Thymus (tissue), 11 donors: ENCODE measurements around the gene CABLES2. TPM values are rescaled to one million over a fixed set of nuclear protein-coding genes. Genes with fewer than 3 reads are reported as not detected.

Experiments used
- DNase-seq, 9 donors: peaks; one replicate each; pipeline ENCODE4 v3.0.0-alpha.2; 2013; ENCODE audit warnings: low spot score in 9 of 9, low read depth in 6 of 9, missing footprints in 1 of 9
- H3K27ac ChIP-seq, 2 donors: one replicate each; pipeline ENCODE4 v1.5.1; 2013; ENCODE audit warnings: control low read depth in 1 of 2, low read depth in 1 of 2, low read length in 1 of 2, mild to moderate bottlenecking in 1 of 2, moderate library complexity in 1 of 2
- H3K27me3 ChIP-seq, 2 donors: one replicate each; pipeline ENCODE4 v1.5.1; 2013; ENCODE audit warnings: low read length in 1 of 2; ENCODE audit not compliant: control insufficient read depth in 2 of 2, insufficient read depth in 1 of 2
- H3K36me3 ChIP-seq, 2 donors: one replicate each; pipeline ENCODE4 v1.5.1; 2013; ENCODE audit warnings: low read length in 1 of 2, mild to moderate bottlenecking in 1 of 2, moderate library complexity in 1 of 2; ENCODE audit not compliant: control insufficient read depth in 2 of 2, insufficient read depth in 2 of 2
- H3K4me1 ChIP-seq, 2 donors: one replicate each; pipeline ENCODE4 v1.5.1; 2013; ENCODE audit warnings: low read length in 2 of 2; ENCODE audit not compliant: control insufficient read depth in 2 of 2, insufficient read depth in 2 of 2
- H3K4me3 ChIP-seq, 2 donors: one replicate each; pipeline ENCODE4 v1.5.1; 2013; ENCODE audit warnings: low read length in 2 of 2, control low read depth in 1 of 2, mild to moderate bottlenecking in 1 of 2
- H3K9me3 ChIP-seq, 2 donors: one replicate each; pipeline ENCODE4 v1.5.1; 2013; ENCODE audit warnings: low read length in 1 of 2, mild to moderate bottlenecking in 1 of 2; ENCODE audit not compliant: control insufficient read depth in 2 of 2, insufficient read depth in 1 of 2
- WGBS: extraction: QIAGEN DNeasy Blood & Tissue Kit; methylation state at CpG from one replicate; pipeline ENCODE4 v1.1.7; 2013; 5-methylcytosine and 5-hydroxymethylcytosine counted together
- polyA plus RNA-seq: library from polyadenylated mRNA; stranded (reverse); fragments of 200-250 nt; gene quantifications from one replicate; pipeline ENCODE4 v1.2.3, GENCODE V29; 2013
- total RNA-seq: library from RNA; stranded (reverse); fragments of 120-200 nt; gene quantifications from one replicate; pipeline ENCODE4 v1.2.4, GENCODE V29; 2013
- donor health status: healthy.

CABLES2 gene
- total and polyA plus RNA-seq, 2 donors: 2.0 to 3.5 TPM

- no peak for DNase-seq
- WGBS: 95% methylated on average over 11 of the region's 11 CpGs
- Histone ChIP-seq H3K27ac (no peak overlapping the region), H3K36me3 (peaks cover 39 to 40% of the 10 kb centered on the region in 2 donors), H3K27me3 (no peaks in the 10 kb centered on the region), H3K9me3 (no peaks in the 10 kb centered on the region), H3K4me3 (no peak overlapping the region), H3K4me1 (peaks cover 12 to 21% of the 10 kb centered on the region in 2 donors)
These were observed 18.1 kb downstream of the CABLES2 start for GRCh38 chr20:62388839-62389600.

GRCh38 chr20:62387933-62388635 lies 19.0 kb downstream of the CABLES2 start:
- H3K4me3 ChIP-seq: peak overlapping the region; percentile 60 to 63
- peaks cover 12 to 21% of the 10 kb centered on the region in 2 donors for H3K4me1 ChIP-seq
- peaks cover 30 to 37% of the 10 kb centered on the region in 2 donors for H3K36me3 ChIP-seq
- no peak for DNase-seq
- no peak overlapping the region for H3K27ac ChIP-seq
- H3K9me3 ChIP-seq: no peaks in the 10 kb centered on the region
- WGBS: 92% methylated on average over 20 of the region's 20 CpGs
- H3K27me3 ChIP-seq: no peaks in the 10 kb centered on the region

- Histone ChIP-seq H3K4me1 (peaks cover 12 to 25% of the 10 kb centered on the region in 2 donors), H3K36me3 (peaks cover 23 to 37% of the 10 kb centered on the region in 2 donors), H3K27ac (peak overlapping the region in 1 of 2 donors; percentile 54), H3K27me3 (no peaks in the 10 kb centered on the region), H3K9me3 (no peaks in the 10 kb centered on the region), H3K4me3 (peak overlapping the region; percentile 60 to 63)
- WGBS: 4% methylated on average over 47 of the region's 47 CpGs
- no peak for DNase-seq
These were observed 19.7 kb downstream of the CABLES2 start for GRCh38 chr20:62387219-62387913.

GRCh38 chr20:62386383-62387218 lies 20.5 kb downstream of the CABLES2 start, which contains the start of gene RPS21:
Gene RPS21, plus strand, starts transcription at chr20:62387103. Its CDS starts 236 bp downstream, at chr20:62387339.
- peaks cover 21 to 37% of the 10 kb centered on the region in 2 donors for H3K36me3 ChIP-seq
- under 1% methylated on average over 83 of the region's 83 CpGs for WGBS
- peak; percentile 74 to 95 (median 88) for DNase-seq
- peaks cover 12 to 26% of the 10 kb centered on the region in 2 donors for H3K4me1 ChIP-seq
- peak within 1 kb of the TSS; percentile 60 to 63 for H3K4me3 ChIP-seq
- H3K9me3 ChIP-seq: no peaks in the 10 kb centered on the region
- H3K27me3 ChIP-seq: no peaks in the 10 kb centered on the region
- peak within 1 kb of the TSS; percentile 53 to 84 for H3K27ac ChIP-seq

- no peaks in the 10 kb centered on the region for H3K9me3 ChIP-seq
- peaks cover 5 to 14% of the 10 kb centered on the region in 2 donors for H3K4me1 ChIP-seq
- H3K4me3 ChIP-seq: no peak overlapping the region
- no peak overlapping the region for H3K27ac ChIP-seq
- WGBS: 62% methylated on average over 18 of the region's 18 CpGs
- no peaks in the 10 kb centered on the region for H3K27me3 ChIP-seq
- peaks cover 0 to 6% of the 10 kb centered on the region in 2 donors for H3K36me3 ChIP-seq
- DNase-seq: peak in 8 of 9 donors; percentile 38 to 83 (median 68)
These were observed 24.5 kb downstream of the CABLES2 start for GRCh38 chr20:62382306-62383198.

- Histone ChIP-seq H3K4me1 (peaks cover 3 to 17% of the 10 kb centered on the region in 2 donors), H3K27me3 (no peaks in the 10 kb centered on the region), H3K9me3 (no peaks in the 10 kb centered on the region), H3K36me3 (peaks cover 0 to 6% of the 10 kb centered on the region in 2 donors), H3K4me3 (no peak overlapping the region), H3K27ac (peak overlapping the region in 1 of 2 donors; percentile 75)
- WGBS: 84% methylated on average over 6 of the region's 6 CpGs
- DNase-seq: no peak
These were observed 25.2 kb downstream of the CABLES2 start for GRCh38 chr20:62381842-62382241.

GRCh38 chr20:62381202-62381797 lies 25.8 kb downstream of the CABLES2 start:
- Histone ChIP-seq H3K27ac (peak overlapping the region; percentile 37 to 75), H3K4me3 (no peak overlapping the region), H3K4me1 (peaks cover 3 to 19% of the 10 kb centered on the region in 2 donors), H3K9me3 (no peaks in the 10 kb centered on the region), H3K27me3 (no peaks in the 10 kb centered on the region), H3K36me3 (peaks cover 0 to 6% of the 10 kb centered on the region in 2 donors)
- DNase-seq: no peak
- 87% methylated on average over 16 of the region's 16 CpGs for WGBS
